Measurements from ENCODE around the gene PRKCI.

Gene PRKCI

GRCh38 chr3:170200987-170201386, 21.2 kb upstream of the PRKCI start:
- TF ChIP-seq MAX (IDR thresholded peaks at IDR 0.05) (no peak), FOXM1 (IDR thresholded peaks at IDR 0.05; ENCODE audit: borderline replicate concordance, low read depth) (no peak), YY1 (IDR thresholded peaks at IDR 0.05; ENCODE audit: low read depth) (no peak), CEBPB (IDR thresholded peaks at IDR 0.05) (no peak), TAF1 (IDR thresholded peaks at IDR 0.05; ENCODE audit: low read depth) (no peak), EGR1 (IDR thresholded peaks at IDR 0.05) (no peak), ZBTB7A (IDR thresholded peaks at IDR 0.05; ENCODE audit: low read depth) (no peak), REST (IDR thresholded peaks at IDR 0.05; ENCODE audit: low read depth) (no peak), TCF12 (IDR thresholded peaks at IDR 0.05; ENCODE audit: low read depth) (no peak), RAD21 (IDR thresholded peaks at IDR 0.05; ENCODE audit: low read depth) (no peak), USF1 (IDR thresholded peaks at IDR 0.05) (no peak), TEAD4 (IDR thresholded peaks at IDR 0.05) (no peak), NFIC (IDR thresholded peaks at IDR 0.05) (no peak), CREB1 (IDR thresholded peaks at IDR 0.05; ENCODE audit: low read depth) (no peak), EP300 (IDR thresholded peaks at IDR 0.05; ENCODE audit: borderline replicate concordance) (no peak)

GRCh38 chr3:170201527-170201926, 20.7 kb upstream of the PRKCI start:
- TF ChIP-seq RAD21 (IDR thresholded peaks at IDR 0.05; ENCODE audit: low read depth), result no peak
- TF ChIP-seq EP300 (IDR thresholded peaks at IDR 0.05; ENCODE audit: borderline replicate concordance), result no peak
- TF ChIP-seq TAF1 (IDR thresholded peaks at IDR 0.05; ENCODE audit: low read depth), result no peak
- TF ChIP-seq YY1 (IDR thresholded peaks at IDR 0.05; ENCODE audit: low read depth), result no peak
- no peak for TF ChIP-seq MAX (IDR thresholded peaks at IDR 0.05)
- no peak for TF ChIP-seq REST (IDR thresholded peaks at IDR 0.05; ENCODE audit: low read depth)
- no peak for TF ChIP-seq TEAD4 (IDR thresholded peaks at IDR 0.05)
- TF ChIP-seq CEBPB (IDR thresholded peaks at IDR 0.05), result no peak
- no peak for TF ChIP-seq EGR1 (IDR thresholded peaks at IDR 0.05)
- no peak for TF ChIP-seq USF1 (IDR thresholded peaks at IDR 0.05)
- no peak for TF ChIP-seq NFIC (IDR thresholded peaks at IDR 0.05)
- no peak for TF ChIP-seq TCF12 (IDR thresholded peaks at IDR 0.05; ENCODE audit: low read depth)
- no peak for TF ChIP-seq CREB1 (IDR thresholded peaks at IDR 0.05; ENCODE audit: low read depth)

- no peak for TF ChIP-seq REST (IDR thresholded peaks at IDR 0.05; ENCODE audit: low read depth)
- TF ChIP-seq FOXM1 (IDR thresholded peaks at IDR 0.05; ENCODE audit: borderline replicate concordance, low read depth), result no peak
- no peak for TF ChIP-seq MAX (IDR thresholded peaks at IDR 0.05)
- no peak for TF ChIP-seq TCF12 (IDR thresholded peaks at IDR 0.05; ENCODE audit: low read depth)
- no peak for TF ChIP-seq CREB1 (IDR thresholded peaks at IDR 0.05; ENCODE audit: low read depth)
- no peak for TF ChIP-seq CEBPB (IDR thresholded peaks at IDR 0.05)
- no peak for TF ChIP-seq TEAD4 (IDR thresholded peaks at IDR 0.05)
- TF ChIP-seq EP300 (IDR thresholded peaks at IDR 0.05; ENCODE audit: borderline replicate concordance), result no peak
- no peak for TF ChIP-seq TAF1 (IDR thresholded peaks at IDR 0.05; ENCODE audit: low read depth)
- TF ChIP-seq NFIC (IDR thresholded peaks at IDR 0.05), result no peak
Observed at GRCh38 chr3:170203457-170203856, 18.8 kb upstream of the PRKCI start.

GRCh38 chr3:170204023-170204472, 18.2 kb upstream of the PRKCI start:
- TF ChIP-seq USF1 (IDR thresholded peaks at IDR 0.05) (no peak), EGR1 (IDR thresholded peaks at IDR 0.05) (no peak), CREB1 (IDR thresholded peaks at IDR 0.05; ENCODE audit: low read depth) (no peak), CEBPB (IDR thresholded peaks at IDR 0.05) (no peak), REST (IDR thresholded peaks at IDR 0.05; ENCODE audit: low read depth) (no peak), MAX (IDR thresholded peaks at IDR 0.05) (no peak), TAF1 (IDR thresholded peaks at IDR 0.05; ENCODE audit: low read depth) (no peak), ZBTB7A (IDR thresholded peaks at IDR 0.05; ENCODE audit: low read depth) (no peak), NFIC (IDR thresholded peaks at IDR 0.05) (no peak), EP300 (IDR thresholded peaks at IDR 0.05; ENCODE audit: borderline replicate concordance) (no peak), FOXM1 (IDR thresholded peaks at IDR 0.05; ENCODE audit: borderline replicate concordance, low read depth) (no peak), YY1 (IDR thresholded peaks at IDR 0.05; ENCODE audit: low read depth) (no peak), RAD21 (IDR thresholded peaks at IDR 0.05; ENCODE audit: low read depth) (no peak), TEAD4 (IDR thresholded peaks at IDR 0.05) (no peak), TCF12 (IDR thresholded peaks at IDR 0.05; ENCODE audit: low read depth) (no peak)

All from Ishikawa (cell line).